Measurements from ENCODE around the gene LYPD6.

DNA sequence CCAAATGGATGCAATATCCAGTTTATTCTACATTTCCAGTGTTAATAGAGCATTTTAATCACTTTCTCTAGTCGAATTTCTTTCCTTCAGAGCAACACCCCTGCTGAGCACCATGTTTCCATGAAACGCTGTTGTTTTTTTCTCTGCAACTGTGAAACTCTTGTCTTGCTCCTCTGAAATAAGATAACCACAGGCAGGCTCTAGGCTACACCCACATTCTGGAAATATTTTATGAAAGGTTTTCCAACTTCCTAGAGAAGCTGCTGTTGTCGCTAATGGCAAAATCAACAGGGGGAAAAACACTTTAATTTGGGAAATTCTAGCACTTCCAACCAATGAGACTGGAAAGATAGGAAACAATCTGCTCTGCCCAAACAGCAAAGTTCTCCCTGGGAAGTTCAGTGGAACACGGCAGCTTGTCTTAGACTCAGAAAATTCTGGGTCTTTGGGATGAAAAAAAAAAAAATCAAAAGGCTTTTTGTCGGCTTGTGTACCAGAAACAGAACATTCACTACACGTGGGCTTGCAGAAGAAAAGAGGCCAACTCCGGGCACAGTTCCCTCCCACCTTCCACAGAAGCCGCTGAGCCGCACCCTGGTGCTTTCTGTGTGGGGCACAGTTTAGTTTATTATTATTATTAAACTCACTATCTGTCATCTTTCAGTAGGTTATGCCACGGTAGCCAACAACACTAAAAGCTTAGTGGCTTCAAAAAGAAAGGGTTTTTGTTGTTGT lies 158.5 kb downstream of the LYPD6 start:
- TF ChIP-seq, protein P1, sequence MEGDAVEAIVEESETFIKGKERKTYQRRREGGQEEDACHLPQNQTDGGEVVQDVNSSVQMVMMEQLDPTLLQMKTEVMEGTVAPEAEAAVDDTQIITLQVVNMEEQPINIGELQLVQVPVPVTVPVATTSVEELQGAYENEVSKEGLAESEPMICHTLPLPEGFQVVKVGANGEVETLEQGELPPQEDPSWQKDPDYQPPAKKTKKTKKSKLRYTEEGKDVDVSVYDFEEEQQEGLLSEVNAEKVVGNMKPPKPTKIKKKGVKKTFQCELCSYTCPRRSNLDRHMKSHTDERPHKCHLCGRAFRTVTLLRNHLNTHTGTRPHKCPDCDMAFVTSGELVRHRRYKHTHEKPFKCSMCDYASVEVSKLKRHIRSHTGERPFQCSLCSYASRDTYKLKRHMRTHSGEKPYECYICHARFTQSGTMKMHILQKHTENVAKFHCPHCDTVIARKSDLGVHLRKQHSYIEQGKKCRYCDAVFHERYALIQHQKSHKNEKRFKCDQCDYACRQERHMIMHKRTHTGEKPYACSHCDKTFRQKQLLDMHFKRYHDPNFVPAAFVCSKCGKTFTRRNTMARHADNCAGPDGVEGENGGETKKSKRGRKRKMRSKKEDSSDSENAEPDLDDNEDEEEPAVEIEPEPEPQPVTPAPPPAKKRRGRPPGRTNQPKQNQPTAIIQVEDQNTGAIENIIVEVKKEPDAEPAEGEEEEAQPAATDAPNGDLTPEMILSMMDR (IDR thresholded peaks at IDR 0.05): no peak
- no peak for TF ChIP-seq EP300 (IDR thresholded peaks at IDR 0.05)
